Loucy (cell line): Measurements from ENCODE around the gene EVI5.

Experiments
- H2AFZ ChIP-seq: fragments of 200-600 bp; sonication (generic); 2 replicates; pipeline ENCODE4 v1.6.0; 2016; ENCODE audit warnings: antibody characterized with exemption, mild to moderate bottlenecking, low read length, moderate library complexity
- H3F3A ChIP-seq: fragments of 200-600 bp; 2 replicates; pipeline ENCODE4 v1.6.0; 2016; ENCODE audit warnings: antibody characterized with exemption, low read depth, mild to moderate bottlenecking
- H3K27me3 ChIP-seq: fragments of 200-600 bp; sonication (generic); 2 replicates; pipeline ENCODE4 v1.6.1; 2014; ENCODE audit warnings: low read length, mild to moderate bottlenecking; ENCODE audit not compliant: insufficient read depth, poor library complexity, severe bottlenecking
- H3K36me3 ChIP-seq: fragments of 200-600 bp; sonication (generic); 2 replicates; pipeline ENCODE4 v1.6.1; 2016; ENCODE audit warnings: low read length; ENCODE audit not compliant: insufficient read depth
- H3K4me1 ChIP-seq: fragments of 200-600 bp; sonication (generic); 2 replicates; pipeline ENCODE4 v1.5.1; 2014; ENCODE audit warnings: low read length, mild to moderate bottlenecking; ENCODE audit not compliant: insufficient read depth, poor library complexity, severe bottlenecking
- H3K4me2 ChIP-seq: fragments of 200-600 bp; sonication (generic); 2 replicates; pipeline ENCODE4 v1.6.0; 2014; ENCODE audit warnings: antibody characterized with exemption, low read length, low read depth, mild to moderate bottlenecking; ENCODE audit not compliant: poor library complexity, severe bottlenecking
- H3K4me3 ChIP-seq: fragments of 200-600 bp; sonication (generic); 2 replicates; pipeline ENCODE4 v1.5.1; 2014; ENCODE audit warnings: low read length, mild to moderate bottlenecking, mixed read lengths; ENCODE audit not compliant: poor library complexity, severe bottlenecking
- H3K79me2 ChIP-seq: fragments of 200-600 bp; sonication (generic); 2 replicates; pipeline ENCODE4 v1.6.1; 2014; ENCODE audit warnings: low read length; ENCODE audit not compliant: insufficient read depth
- H3K9ac ChIP-seq: fragments of 200-600 bp; sonication (generic); 2 replicates; pipeline ENCODE4 v1.6.0; 2014; ENCODE audit warnings: mild to moderate bottlenecking, low read depth, low read length, moderate library complexity; ENCODE audit not compliant: poor library complexity, severe bottlenecking
- H3K9me2 ChIP-seq: fragments of 200-600 bp; sonication (generic); replicated peaks from 2 replicates; pipeline ENCODE4 v1.6.1; 2016; ENCODE audit warnings: low read depth, low read length, mixed read lengths
- H3K9me3 ChIP-seq: fragments of 200-600 bp; sonication (generic); 2 replicates; pipeline ENCODE4 v1.6.1; 2014; ENCODE audit warnings: mild to moderate bottlenecking, antibody characterized with exemption, low read length, low read depth; ENCODE audit not compliant: insufficient read depth
- H4K20me1 ChIP-seq: fragments of 200-600 bp; sonication (generic); 2 replicates; pipeline ENCODE4 v1.6.0; 2014; ENCODE audit warnings: antibody characterized with exemption, low read length, mild to moderate bottlenecking; ENCODE audit not compliant: insufficient read depth, poor library complexity, severe bottlenecking
- CTCF ChIP-seq: fragments of 200-600 bp; sonication (generic); conservative IDR thresholded peaks from 2 replicates; pipeline ENCODE4 v1.5.1; 2014; ENCODE audit warnings: mild to moderate bottlenecking, antibody characterized with exemption, low read length
- EZH2phosphoT487 ChIP-seq: fragments of 200-600 bp; IDR thresholded peaks from 2 replicates; pipeline ENCODE4 v1.6.1; 2018; ENCODE audit warnings: antibody characterized with exemption, mild to moderate bottlenecking, moderate library complexity, borderline replicate concordance

The EVI5 gene

DNA sequence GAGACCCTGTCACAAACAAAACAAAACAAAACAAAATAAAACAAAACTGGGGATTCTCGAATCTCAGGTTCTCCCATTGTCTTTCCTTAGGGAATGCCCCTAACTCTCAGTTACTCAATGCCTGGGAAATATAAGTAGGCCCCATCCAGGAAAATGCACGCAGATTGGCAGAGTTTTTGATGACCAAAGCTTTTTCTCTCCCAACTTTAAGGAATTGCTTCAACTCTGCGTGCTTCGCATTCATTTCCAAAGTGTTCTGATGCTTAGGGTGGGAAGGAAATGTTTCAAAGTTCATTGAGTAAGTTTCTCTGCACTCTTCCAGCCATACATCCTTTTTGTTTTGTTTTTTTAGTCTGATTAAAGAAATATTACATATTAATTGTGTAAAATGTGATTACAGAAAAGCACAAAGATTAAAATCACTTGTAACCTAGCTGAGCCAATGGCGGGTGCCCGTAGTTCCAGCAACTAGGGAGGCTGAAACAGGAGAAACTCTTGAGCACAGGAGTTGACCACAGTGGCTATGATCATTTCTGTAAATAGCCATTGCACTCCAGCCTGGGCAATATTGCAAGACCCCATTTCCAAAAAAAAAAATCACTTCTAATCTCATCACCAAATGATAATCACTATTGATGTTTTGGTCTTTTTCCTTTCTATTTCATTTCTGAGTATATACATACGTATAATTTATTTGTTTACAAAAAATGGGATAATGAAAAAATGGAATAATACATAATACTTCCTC, 18.4 kb upstream of the EVI5 start:
- Histone ChIP-seq H3F3A (no peaks in the 10 kb centered on the region), H2AFZ (no peak overlapping the region), H3K36me3 (no peaks in the 10 kb centered on the region), H3K4me3 (no peak overlapping the region), H3K79me2 (no peaks in the 10 kb centered on the region), H3K9me3 (no peaks in the 10 kb centered on the region), H3K4me2 (no peak overlapping the region), H3K9me2 (no peaks in the 10 kb centered on the region), H3K27me3 (no peaks in the 10 kb centered on the region), H3K9ac (no peak overlapping the region), H3K4me1 (no peaks in the 10 kb centered on the region), H4K20me1 (no peaks in the 10 kb centered on the region)
- no peak for TF ChIP-seq CTCF
- TF ChIP-seq EZH2phosphoT487: no peak

GRCh38 chr1:92797961-92798360, 13.1 kb upstream of the EVI5 start:
- H3K36me3 ChIP-seq: no peaks in the 10 kb centered on the region
- no peak overlapping the region for H3K4me2 ChIP-seq
- peaks cover 10% of the 10 kb centered on the region for H3K27me3 ChIP-seq
- no peaks in the 10 kb centered on the region for H3K9me3 ChIP-seq
- H3K9me2 ChIP-seq: no peaks in the 10 kb centered on the region
- TF ChIP-seq EZH2phosphoT487: no peak
- no peak for TF ChIP-seq CTCF
- no peak overlapping the region for H3K4me3 ChIP-seq
- no peaks in the 10 kb centered on the region for H3F3A ChIP-seq
- no peaks in the 10 kb centered on the region for H3K79me2 ChIP-seq
- no peak overlapping the region for H2AFZ ChIP-seq
- no peaks in the 10 kb centered on the region for H4K20me1 ChIP-seq
- no peak overlapping the region for H3K9ac ChIP-seq
- no peaks in the 10 kb centered on the region for H3K4me1 ChIP-seq

DNA sequence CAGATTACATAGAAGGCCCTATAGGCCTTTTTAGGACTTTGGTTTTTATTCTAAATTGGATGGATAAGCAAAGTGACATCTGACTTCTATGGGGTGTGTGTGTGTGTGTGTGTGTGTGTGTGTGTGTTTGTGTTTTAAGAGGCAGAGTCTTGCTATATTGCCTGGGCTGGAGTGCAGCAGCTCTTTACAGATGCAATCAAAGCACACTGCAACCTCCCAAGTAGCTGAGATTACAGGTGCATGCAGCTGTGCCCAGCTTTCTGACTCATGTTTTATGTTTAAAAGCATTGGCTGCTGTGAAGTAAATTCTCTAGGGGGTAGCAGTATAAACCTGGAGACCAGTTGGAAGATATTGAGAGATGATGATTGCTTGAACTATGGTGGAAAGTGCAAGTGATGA, 12.4 kb upstream of the EVI5 start:
- H3F3A ChIP-seq: no peaks in the 10 kb centered on the region
- no peaks in the 10 kb centered on the region for H3K36me3 ChIP-seq
- H3K4me2 ChIP-seq: no peak overlapping the region
- H4K20me1 ChIP-seq: no peaks in the 10 kb centered on the region
- H3K9me3 ChIP-seq: no peaks in the 10 kb centered on the region
- no peaks in the 10 kb centered on the region for H3K9me2 ChIP-seq
- H3K4me1 ChIP-seq: no peaks in the 10 kb centered on the region
- H3K27me3 ChIP-seq: peaks cover 14% of the 10 kb centered on the region
- no peak overlapping the region for H2AFZ ChIP-seq
- no peak overlapping the region for H3K9ac ChIP-seq
- H3K79me2 ChIP-seq: no peaks in the 10 kb centered on the region
- TF ChIP-seq EZH2phosphoT487 (no peak), CTCF (no peak)
- H3K4me3 ChIP-seq: no peak overlapping the region
